ENCODE data around the gene RALGAPB.

DNA sequence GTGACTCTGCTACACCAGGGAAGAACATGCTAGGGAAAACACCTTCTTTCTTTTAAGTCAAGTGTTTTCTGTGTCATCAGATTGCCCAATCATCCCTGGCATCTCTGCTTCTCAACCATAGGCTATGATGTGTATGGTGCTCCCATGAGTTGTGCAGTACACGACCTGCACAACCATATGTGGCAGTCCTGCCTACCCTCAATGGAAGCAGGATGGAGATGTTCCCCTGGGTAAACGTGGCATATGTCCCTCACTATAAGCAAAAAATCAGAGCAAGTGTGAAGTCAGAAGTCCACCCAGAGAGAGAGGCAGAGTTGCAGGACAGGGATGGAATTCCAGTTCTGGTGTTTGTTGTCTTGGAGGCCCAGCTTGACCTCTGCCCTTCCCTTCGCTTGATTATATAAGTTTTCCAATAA lies 27.3 kb upstream of the RALGAPB start:
- TF ChIP-seq, protein P1, sequence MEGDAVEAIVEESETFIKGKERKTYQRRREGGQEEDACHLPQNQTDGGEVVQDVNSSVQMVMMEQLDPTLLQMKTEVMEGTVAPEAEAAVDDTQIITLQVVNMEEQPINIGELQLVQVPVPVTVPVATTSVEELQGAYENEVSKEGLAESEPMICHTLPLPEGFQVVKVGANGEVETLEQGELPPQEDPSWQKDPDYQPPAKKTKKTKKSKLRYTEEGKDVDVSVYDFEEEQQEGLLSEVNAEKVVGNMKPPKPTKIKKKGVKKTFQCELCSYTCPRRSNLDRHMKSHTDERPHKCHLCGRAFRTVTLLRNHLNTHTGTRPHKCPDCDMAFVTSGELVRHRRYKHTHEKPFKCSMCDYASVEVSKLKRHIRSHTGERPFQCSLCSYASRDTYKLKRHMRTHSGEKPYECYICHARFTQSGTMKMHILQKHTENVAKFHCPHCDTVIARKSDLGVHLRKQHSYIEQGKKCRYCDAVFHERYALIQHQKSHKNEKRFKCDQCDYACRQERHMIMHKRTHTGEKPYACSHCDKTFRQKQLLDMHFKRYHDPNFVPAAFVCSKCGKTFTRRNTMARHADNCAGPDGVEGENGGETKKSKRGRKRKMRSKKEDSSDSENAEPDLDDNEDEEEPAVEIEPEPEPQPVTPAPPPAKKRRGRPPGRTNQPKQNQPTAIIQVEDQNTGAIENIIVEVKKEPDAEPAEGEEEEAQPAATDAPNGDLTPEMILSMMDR (IDR thresholded peaks at IDR 0.05; ENCODE audit: borderline replicate concordance, extremely low read depth, low read length, poor library complexity, severe bottlenecking), result no peak
- no peak for TF ChIP-seq EZH2 (IDR thresholded peaks at IDR 0.05; ENCODE audit: borderline replicate concordance, low read depth, low read length, severe bottlenecking)

Data from DND-41 (cell line).